Measurements from ENCODE around the gene CTNNA2.

The CTNNA2 gene

DNA sequence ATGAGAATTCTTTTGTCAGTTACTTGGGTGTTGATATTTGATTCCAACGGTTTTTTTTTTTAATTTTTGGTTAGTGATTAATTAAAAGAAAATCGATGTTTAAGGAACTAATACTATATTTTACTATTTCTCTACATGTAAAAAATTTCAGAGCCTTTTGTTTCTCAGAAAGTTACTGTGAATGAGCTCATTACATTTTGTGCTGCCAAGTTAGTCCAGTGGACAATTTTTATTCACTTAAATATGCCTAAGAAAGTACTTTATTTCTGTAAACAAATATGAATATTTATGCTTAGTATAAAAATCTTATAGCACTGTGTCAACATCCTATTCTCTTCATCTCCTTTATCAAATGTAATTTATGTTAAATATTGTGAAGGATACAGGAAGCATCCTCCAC, 309.3 kb downstream of the CTNNA2 start:
- no peak overlapping the region for H3K27ac ChIP-seq (ENCODE audit: low read depth, low read length, severe bottlenecking)
- H3K4me1 ChIP-seq (ENCODE audit: control insufficient read depth, insufficient read depth, low read length, poor library complexity, severe bottlenecking), result no peaks in the 10 kb centered on the region
- no peaks in the 10 kb centered on the region for H3K36me3 ChIP-seq (ENCODE audit: control insufficient read depth, insufficient read depth, low read length)
- no peak overlapping the region for H3K4me3 ChIP-seq (ENCODE audit: extremely low read depth, insufficient read depth, low read length, poor library complexity, severe bottlenecking)
- no peaks in the 10 kb centered on the region for H3K9me3 ChIP-seq (ENCODE audit: control insufficient read depth, low read length)
- WGBS, 2 experiments (ENCODE audit: insufficient coverage in 2 of 2), result no CpG with 5 or more reads among the region's 2 CpGs

DNA sequence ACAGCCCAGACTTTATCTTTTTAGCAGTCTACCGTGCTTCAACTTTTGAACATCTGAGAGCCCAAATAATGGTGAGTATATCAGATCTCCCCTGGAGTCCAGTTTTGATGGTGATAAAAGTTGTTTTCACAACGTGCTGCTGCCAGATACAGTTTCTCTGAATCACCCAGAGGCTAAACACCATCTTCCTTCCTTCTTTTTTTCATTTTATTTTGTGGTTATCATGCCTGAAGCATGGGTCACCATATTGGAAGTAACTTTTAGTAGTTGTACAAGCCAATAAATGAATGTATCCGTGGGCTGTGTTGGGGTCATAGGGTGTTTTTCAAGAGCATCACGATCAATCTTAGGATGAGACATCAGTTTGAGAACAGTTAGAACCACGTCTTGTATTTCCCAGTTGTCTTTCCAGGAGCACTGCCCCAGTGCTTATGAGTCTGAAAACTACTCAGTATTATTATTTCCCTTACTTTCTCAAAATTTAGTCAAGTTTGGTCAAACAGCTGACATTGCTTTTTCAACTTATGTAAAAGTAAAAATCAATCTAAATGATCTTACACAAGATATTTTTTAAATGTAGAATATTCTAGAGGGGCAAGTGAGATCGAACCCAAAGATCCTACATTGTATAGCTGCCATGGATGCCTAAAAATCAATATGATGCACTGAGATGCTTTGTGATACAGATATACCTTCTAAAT, 311.4 kb downstream of the CTNNA2 start:
- Histone ChIP-seq H3K27ac (ENCODE audit: low read depth, low read length, severe bottlenecking) (peak overlapping the region; percentile 33), H3K4me1 (ENCODE audit: control insufficient read depth, insufficient read depth, low read length, poor library complexity, severe bottlenecking) (no peaks in the 10 kb centered on the region), H3K9me3 (ENCODE audit: control insufficient read depth, low read length) (no peaks in the 10 kb centered on the region), H3K36me3 (ENCODE audit: control insufficient read depth, insufficient read depth, low read length) (no peaks in the 10 kb centered on the region), H3K4me3 (ENCODE audit: extremely low read depth, insufficient read depth, low read length, poor library complexity, severe bottlenecking) (no peak overlapping the region)
- WGBS, 2 experiments (ENCODE audit: insufficient coverage in 2 of 2), result 60 to 91% methylated on average over 1 to 2 of the region's 6 CpGs

DNA sequence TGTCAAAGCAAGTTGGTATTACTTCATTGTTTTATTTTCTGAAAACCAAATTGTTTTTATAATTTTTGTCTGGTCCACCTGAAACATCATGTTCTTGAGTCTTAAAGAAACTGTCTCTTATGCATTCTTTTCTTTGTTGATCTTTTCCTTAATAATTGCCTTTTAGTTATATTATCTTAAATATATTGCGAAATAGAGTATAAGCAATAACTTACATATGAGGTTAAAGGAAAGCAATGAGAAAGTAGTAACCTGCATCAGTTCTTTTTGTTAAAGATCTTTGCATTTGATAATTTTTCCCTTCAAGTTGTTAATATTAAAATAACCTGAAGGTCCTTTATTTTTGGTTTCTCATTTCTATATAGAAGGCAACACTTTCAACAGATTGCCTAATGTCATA, 315.0 kb downstream of the CTNNA2 start:
- Histone ChIP-seq H3K4me1 (ENCODE audit: control insufficient read depth, insufficient read depth, low read length, poor library complexity, severe bottlenecking) (no peaks in the 10 kb centered on the region), H3K36me3 (ENCODE audit: control insufficient read depth, insufficient read depth, low read length) (no peaks in the 10 kb centered on the region), H3K9me3 (ENCODE audit: control insufficient read depth, low read length) (no peaks in the 10 kb centered on the region), H3K27ac (ENCODE audit: low read depth, low read length, severe bottlenecking) (no peak overlapping the region), H3K4me3 (ENCODE audit: extremely low read depth, insufficient read depth, low read length, poor library complexity, severe bottlenecking) (no peak overlapping the region)
- WGBS, 2 experiments (ENCODE audit: insufficient coverage in 2 of 2), result no CpG with 5 or more reads among the region's 1 CpG

DNA sequence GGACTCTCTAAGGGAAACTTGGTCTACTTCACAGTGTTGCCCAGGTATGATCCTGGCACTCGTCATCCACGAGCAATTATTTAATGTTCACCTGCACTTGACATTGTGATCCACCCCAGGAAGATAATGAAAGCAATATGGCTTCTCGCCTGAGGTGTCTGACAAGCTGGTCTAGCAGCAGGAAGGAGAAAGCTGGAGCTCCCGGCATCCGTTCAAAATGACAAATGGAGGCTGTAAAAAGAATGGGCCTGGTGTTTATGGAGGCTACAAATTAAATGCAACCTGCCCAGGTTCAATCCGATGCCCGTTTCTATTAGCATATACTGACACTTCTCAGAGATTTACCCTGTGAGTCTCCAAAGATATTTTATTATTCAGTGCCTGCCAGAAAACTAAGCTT, 317.6 kb downstream of the CTNNA2 start:
- H3K4me3 ChIP-seq (ENCODE audit: extremely low read depth, insufficient read depth, low read length, poor library complexity, severe bottlenecking), result no peak overlapping the region
- H3K36me3 ChIP-seq (ENCODE audit: control insufficient read depth, insufficient read depth, low read length), result no peaks in the 10 kb centered on the region
- 85 to 87% methylated on average over 4 to 5 of the region's 7 CpGs for WGBS, 2 experiments (ENCODE audit: insufficient coverage in 2 of 2)
- no peaks in the 10 kb centered on the region for H3K9me3 ChIP-seq (ENCODE audit: control insufficient read depth, low read length)
- no peaks in the 10 kb centered on the region for H3K4me1 ChIP-seq (ENCODE audit: control insufficient read depth, insufficient read depth, low read length, poor library complexity, severe bottlenecking)
- no peak overlapping the region for H3K27ac ChIP-seq (ENCODE audit: low read depth, low read length, severe bottlenecking)

DNA sequence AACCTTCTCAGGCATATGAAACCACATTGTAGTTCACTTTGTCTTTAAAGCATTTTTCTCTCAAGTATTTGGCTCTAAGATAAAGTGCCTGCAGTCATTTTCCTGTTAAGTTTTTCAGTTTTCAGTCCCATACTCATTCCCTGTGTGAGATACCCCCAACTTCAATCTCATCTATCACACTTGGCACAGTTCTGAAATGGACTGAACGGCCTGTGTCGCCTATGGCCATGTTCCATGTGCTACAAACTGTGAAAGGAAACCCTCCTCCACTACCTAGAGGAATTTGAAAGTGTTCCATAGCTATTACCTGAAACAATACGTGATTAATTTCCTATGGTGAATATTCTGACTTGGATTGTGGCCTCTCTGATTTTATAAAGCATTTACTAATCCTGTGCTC, 319.1 kb downstream of the CTNNA2 start:
- Histone ChIP-seq H3K4me1 (ENCODE audit: control insufficient read depth, insufficient read depth, low read length, poor library complexity, severe bottlenecking) (no peaks in the 10 kb centered on the region), H3K36me3 (ENCODE audit: control insufficient read depth, insufficient read depth, low read length) (no peaks in the 10 kb centered on the region), H3K27ac (ENCODE audit: low read depth, low read length, severe bottlenecking) (peak overlapping the region; percentile 19), H3K9me3 (ENCODE audit: control insufficient read depth, low read length) (no peaks in the 10 kb centered on the region), H3K4me3 (ENCODE audit: extremely low read depth, insufficient read depth, low read length, poor library complexity, severe bottlenecking) (no peak overlapping the region)
- 80% methylated on average over 1 of the region's 3 CpGs; no CpG with 5 or more reads in 1 of the 2 experiments for WGBS, 2 experiments (ENCODE audit: insufficient coverage in 2 of 2)

DNA sequence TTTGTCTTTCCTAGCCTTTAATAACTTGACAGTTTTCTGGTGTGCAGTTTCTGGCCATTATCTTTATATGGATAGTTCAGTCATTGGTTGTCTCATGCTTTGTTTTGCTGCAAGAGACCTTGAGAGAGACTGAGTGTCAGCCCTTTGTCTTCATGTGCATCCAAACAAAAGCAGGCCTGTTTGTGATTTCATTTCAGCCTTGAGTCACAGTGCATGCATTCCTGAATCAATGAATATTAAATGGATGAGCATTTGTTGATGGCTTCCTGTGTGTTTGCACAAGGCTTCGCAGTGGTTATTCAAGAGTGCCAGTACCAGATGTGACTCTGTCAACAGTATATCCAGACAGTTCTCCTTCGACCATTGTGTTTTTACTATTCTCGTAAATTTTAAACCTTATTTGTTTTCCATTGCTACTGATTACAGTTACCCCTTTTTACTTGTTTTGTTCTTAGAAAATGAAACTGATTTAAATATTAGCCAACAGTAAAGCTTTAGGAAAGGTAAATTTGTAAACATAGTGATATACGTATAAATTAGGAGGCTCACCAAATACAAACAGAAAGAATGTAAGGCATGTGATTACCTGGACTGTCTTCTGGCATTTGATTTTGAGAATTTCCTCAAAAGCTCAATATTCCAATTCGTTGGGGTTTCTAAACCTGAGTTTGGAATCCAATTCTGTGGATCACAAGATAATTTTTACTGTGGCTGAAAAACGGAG, 319.8 kb downstream of the CTNNA2 start:
- no peak overlapping the region for H3K4me3 ChIP-seq (ENCODE audit: extremely low read depth, insufficient read depth, low read length, poor library complexity, severe bottlenecking)
- no peaks in the 10 kb centered on the region for H3K4me1 ChIP-seq (ENCODE audit: control insufficient read depth, insufficient read depth, low read length, poor library complexity, severe bottlenecking)
- H3K27ac ChIP-seq (ENCODE audit: low read depth, low read length, severe bottlenecking), result peak overlapping the region; percentile 19
- 53 to 62% methylated on average over 4 of the region's 6 CpGs for whole genome bisulfite sequencing, 2 experiments (ENCODE audit: insufficient coverage in 2 of 2)
- H3K9me3 ChIP-seq (ENCODE audit: control insufficient read depth, low read length), result no peaks in the 10 kb centered on the region
- no peaks in the 10 kb centered on the region for H3K36me3 ChIP-seq (ENCODE audit: control insufficient read depth, insufficient read depth, low read length)

DNA sequence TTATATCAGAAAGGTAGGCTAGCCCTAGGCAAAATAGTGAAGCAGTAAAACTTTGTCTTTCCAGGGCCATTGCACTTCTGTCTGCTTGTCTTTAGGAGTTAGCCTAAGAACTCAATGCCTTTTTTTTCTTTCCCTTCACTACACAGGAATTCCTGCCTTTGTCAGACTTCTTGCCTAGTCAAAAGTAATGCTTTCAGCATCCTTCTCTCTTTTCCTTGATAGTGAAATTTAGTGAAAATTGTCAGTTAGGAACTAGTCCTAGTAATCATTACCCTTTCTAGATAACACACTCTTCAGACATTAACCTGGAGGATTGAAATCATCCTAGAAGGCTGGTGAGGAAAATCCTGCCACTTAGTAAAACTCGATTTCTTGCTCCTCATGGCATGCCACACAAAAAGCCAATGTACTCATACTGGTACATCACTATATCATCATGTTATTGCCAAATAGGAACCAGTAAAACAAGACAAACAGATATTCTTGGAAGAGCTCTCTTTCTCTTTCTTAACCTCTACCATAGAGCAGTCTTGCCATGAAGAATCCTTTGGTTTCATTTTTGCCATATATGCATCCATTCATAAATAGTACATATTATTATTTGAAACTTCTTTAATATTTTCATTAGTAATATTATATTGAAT, 320.5 kb downstream of the CTNNA2 start:
- Histone ChIP-seq H3K4me1 (ENCODE audit: control insufficient read depth, insufficient read depth, low read length, poor library complexity, severe bottlenecking) (no peaks in the 10 kb centered on the region), H3K36me3 (ENCODE audit: control insufficient read depth, insufficient read depth, low read length) (no peaks in the 10 kb centered on the region), H3K27ac (ENCODE audit: low read depth, low read length, severe bottlenecking) (no peak overlapping the region), H3K4me3 (ENCODE audit: extremely low read depth, insufficient read depth, low read length, poor library complexity, severe bottlenecking) (no peak overlapping the region), H3K9me3 (ENCODE audit: control insufficient read depth, low read length) (no peaks in the 10 kb centered on the region)
- 80 to 86% methylated on average over 1 of the region's 1 CpG for WGBS, 2 experiments (ENCODE audit: insufficient coverage in 2 of 2)

DNA sequence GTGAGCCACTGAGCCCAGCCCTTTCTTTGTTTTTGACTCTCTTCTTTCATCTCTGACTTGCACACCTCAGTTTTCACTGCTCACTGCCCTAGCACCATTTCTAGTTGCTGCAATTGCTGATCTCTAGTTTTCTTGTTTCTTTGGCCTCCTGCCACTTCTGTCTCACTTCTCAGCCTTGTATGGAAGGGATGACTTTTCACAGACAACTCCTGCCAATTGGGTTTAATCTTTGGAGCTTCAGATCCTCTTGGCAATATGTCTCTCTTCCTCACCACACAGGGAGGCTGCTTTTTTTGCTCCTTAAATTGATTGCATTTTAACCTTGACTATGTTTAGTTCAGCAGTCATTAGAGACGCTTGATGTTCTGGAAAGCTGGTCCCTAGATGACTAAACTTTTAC, 323.1 kb downstream of the CTNNA2 start:
- no peak overlapping the region for H3K4me3 ChIP-seq (ENCODE audit: extremely low read depth, insufficient read depth, low read length, poor library complexity, severe bottlenecking)

DNA sequence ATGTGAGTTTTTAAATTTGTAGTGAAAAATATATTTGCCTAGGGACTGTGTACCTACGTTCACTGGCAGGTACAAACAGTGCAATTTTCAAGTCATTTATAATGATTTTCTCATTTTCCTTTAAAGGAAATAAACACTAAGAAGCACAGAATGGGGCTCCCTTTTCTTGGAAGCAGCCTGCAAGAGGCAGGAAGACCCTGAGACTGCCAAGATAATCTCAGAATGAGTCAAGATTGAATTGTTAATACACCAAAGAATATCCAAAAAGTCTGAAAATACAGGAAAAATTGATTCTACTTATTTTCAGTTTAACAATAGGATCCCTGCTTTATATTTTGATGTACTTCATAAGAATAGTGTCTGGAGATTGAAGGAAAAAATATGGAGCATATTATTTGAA, 331.2 kb downstream of the CTNNA2 start:
- no peak overlapping the region for H3K27ac ChIP-seq (ENCODE audit: low read depth, low read length, severe bottlenecking)
- no CpG with 5 or more reads among the region's 1 CpG for WGBS, 2 experiments (ENCODE audit: insufficient coverage in 2 of 2)
- no peaks in the 10 kb centered on the region for H3K9me3 ChIP-seq (ENCODE audit: control insufficient read depth, low read length)
- H3K4me1 ChIP-seq (ENCODE audit: control insufficient read depth, insufficient read depth, low read length, poor library complexity, severe bottlenecking), result no peaks in the 10 kb centered on the region
- H3K36me3 ChIP-seq (ENCODE audit: control insufficient read depth, insufficient read depth, low read length), result no peaks in the 10 kb centered on the region
- H3K4me3 ChIP-seq (ENCODE audit: extremely low read depth, insufficient read depth, low read length, poor library complexity, severe bottlenecking), result no peak overlapping the region

More for the DNA sequence above, 323.1 kb downstream of the CTNNA2 start:
- no peak overlapping the region for H3K27ac ChIP-seq (ENCODE audit: low read depth, low read length, severe bottlenecking)
- H3K9me3 ChIP-seq (ENCODE audit: control insufficient read depth, low read length), result no peaks in the 10 kb centered on the region
- no peaks in the 10 kb centered on the region for H3K36me3 ChIP-seq (ENCODE audit: control insufficient read depth, insufficient read depth, low read length)
- H3K4me1 ChIP-seq (ENCODE audit: control insufficient read depth, insufficient read depth, low read length, poor library complexity, severe bottlenecking), result no peaks in the 10 kb centered on the region
- no CpG with 5 or more reads among the region's 1 CpG for WGBS, 2 experiments (ENCODE audit: insufficient coverage in 2 of 2)

DNA sequence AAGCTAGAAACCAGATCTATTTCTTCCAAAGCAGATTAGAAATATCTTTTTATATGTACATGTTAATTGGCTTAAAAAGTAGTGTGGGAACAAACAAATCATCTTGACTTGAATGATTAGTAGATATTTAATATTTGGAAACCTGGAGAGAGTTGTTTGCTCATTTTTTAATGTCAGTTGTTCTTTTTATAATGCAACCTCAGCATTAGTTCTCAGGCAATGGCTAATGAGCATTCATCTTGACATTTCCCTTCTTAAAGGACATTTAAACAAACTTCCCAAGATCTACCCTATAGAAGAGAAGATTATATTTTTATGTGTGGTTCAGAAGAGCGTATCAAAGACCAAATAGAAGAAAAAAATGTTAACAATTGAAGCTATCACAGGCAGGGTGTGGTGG, 334.0 kb downstream of the CTNNA2 start:
- Histone ChIP-seq H3K4me3 (ENCODE audit: extremely low read depth, insufficient read depth, low read length, poor library complexity, severe bottlenecking) (no peak overlapping the region), H3K4me1 (ENCODE audit: control insufficient read depth, insufficient read depth, low read length, poor library complexity, severe bottlenecking) (no peaks in the 10 kb centered on the region), H3K27ac (ENCODE audit: low read depth, low read length, severe bottlenecking) (no peak overlapping the region), H3K9me3 (ENCODE audit: control insufficient read depth, low read length) (no peaks in the 10 kb centered on the region), H3K36me3 (ENCODE audit: control insufficient read depth, insufficient read depth, low read length) (no peaks in the 10 kb centered on the region)
- 67 to 75% methylated on average over 1 of the region's 1 CpG for WGBS, 2 experiments (ENCODE audit: insufficient coverage in 2 of 2)

DNA sequence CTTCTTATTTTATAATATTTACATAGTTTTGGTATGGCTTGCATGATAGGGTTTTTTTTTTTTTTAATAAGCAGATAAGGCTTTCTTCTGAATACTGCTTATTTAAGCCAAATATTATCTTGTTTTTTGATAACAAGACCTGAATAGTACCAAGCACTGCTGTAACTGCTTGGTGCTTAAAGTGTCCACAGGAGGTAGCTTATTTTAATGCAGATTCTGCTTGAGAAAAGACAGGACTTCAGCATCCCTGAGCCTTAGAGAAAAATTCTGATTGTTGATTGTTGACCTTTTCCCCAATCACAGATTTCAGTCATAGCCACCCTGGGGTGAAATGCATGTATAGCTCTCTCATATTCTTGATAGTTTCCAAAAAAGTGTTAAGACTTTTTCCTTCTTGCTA, 336.4 kb downstream of the CTNNA2 start:
- Histone ChIP-seq H3K9me3 (ENCODE audit: control insufficient read depth, low read length) (no peaks in the 10 kb centered on the region), H3K36me3 (ENCODE audit: control insufficient read depth, insufficient read depth, low read length) (no peaks in the 10 kb centered on the region), H3K4me1 (ENCODE audit: control insufficient read depth, insufficient read depth, low read length, poor library complexity, severe bottlenecking) (no peaks in the 10 kb centered on the region), H3K27ac (ENCODE audit: low read depth, low read length, severe bottlenecking) (no peak overlapping the region), H3K4me3 (ENCODE audit: extremely low read depth, insufficient read depth, low read length, poor library complexity, severe bottlenecking) (no peak overlapping the region)

All from mesodermal cell (in vitro differentiated cells).